ENCODE measurements around the gene RASSF5. TPM values are rescaled to one million over a fixed set of nuclear protein-coding genes. Genes with fewer than 3 reads are reported as not detected.

Gene RASSF5
- total and polyA plus RNA-seq, 10 of the 15 experiments (the other 5 are each of a cell fraction or from before 2014, with no cell fraction given): 14.0 to 89.6 (median 68.9) TPM

GRCh38 chr1:206492589-206492988 lies 14.7 kb upstream of the RASSF5 start:
- Histone ChIP-seq H3K27ac (ENCODE audit: control insufficient read depth, insufficient read depth) (no peak overlapping the region), H3K36me3 (ENCODE audit: control insufficient read depth in 2 of 2, insufficient read depth in 2 of 2, low read length in 1 of 2) (peaks cover 19 to 30% of the 10 kb centered on the region in 2 experiments), H2AFZ (ENCODE audit: control insufficient read depth, low read depth, low read length) (no peak overlapping the region), H3K27me3 (replicated peaks in 1 of 2; ENCODE audit: control insufficient read depth in 2 of 2, insufficient read depth in 2 of 2, low read length in 1 of 2) (no peaks in the 10 kb centered on the region), H3K79me2 (ENCODE audit: control insufficient read depth, insufficient read depth, low read length) (no peaks in the 10 kb centered on the region), H4K20me1 (ENCODE audit: control insufficient read depth, insufficient read depth) (no peaks in the 10 kb centered on the region), H3K4me1 (ENCODE audit: control insufficient read depth, insufficient read depth, low read length) (peaks cover 29% of the 10 kb centered on the region), H3K4me2 (ENCODE audit: control insufficient read depth, insufficient read depth) (no peak overlapping the region), H3K9me3 (replicated peaks; ENCODE audit: control insufficient read depth, insufficient read depth, low read length) (no peaks in the 10 kb centered on the region), H3K9ac (ENCODE audit: control insufficient read depth, insufficient read depth, low read length) (no peak overlapping the region), H3K4me3 (no peak overlapping the region)
- CTCF ChIA-PET: interaction anchor here (1.0 to 6.5 kb wide), 9 partner anchors 13 to 172 kb away, joined by 3 to 62 read pairs (median 4); partner anchors contain the start of gene RASSF5
- BruUV-seq (replicated peaks): no TSS peak
- ATAC-seq: no peak
- POLR2A ChIA-PET: interaction anchor here (1.7 kb wide), 1 partner anchor 14 kb away, joined by 7 read pairs; the partner anchor contains the start of gene RASSF5
- WGBS (ENCODE audit: insufficient coverage, insufficient replicate concordance, low lambda C conversion rate, missing lambda C conversion rate): 94% methylated on average over 10 of the region's 10 CpGs
- RAD21 ChIA-PET (ENCODE audit: unreplicated experiment): interaction anchor here (0.9 to 1.2 kb wide), 3 partner anchors 12 to 91 kb away, joined by 3 read pairs; no protein-coding TSS in a partner anchor
- DNase-seq (ENCODE audit: low read depth, low spot score): no peak
- no peak for FAIRE-seq
- TF ChIP-seq CBFB (IDR thresholded peaks at IDR 0.05; ENCODE audit: low read depth) (no peak), CHD1 (IDR thresholded peaks at IDR 0.05; ENCODE audit: low read depth, low read length) (no peak), RCOR1 (conservative IDR thresholded peaks at IDR 0.05; ENCODE audit: low read depth, low read length) (no peak), TBL1XR1 (IDR thresholded peaks at IDR 0.05; ENCODE audit: low read depth, low read length) (no peak), ELK1 (IDR thresholded peaks at IDR 0.05; ENCODE audit: low read depth, low read length) (no peak), PKNOX1 (IDR thresholded peaks at IDR 0.05) (no peak), TAF1 (IDR thresholded peaks at IDR 0.05; ENCODE audit: borderline replicate concordance, low read depth, low read length) (no peak), SRF (IDR thresholded peaks at IDR 0.05; ENCODE audit: low read depth in 2 of 2, low read length in 2 of 2) (no peak), SUZ12 (IDR thresholded peaks at IDR 0.05; ENCODE audit: unreplicated experiment) (no peak), SMARCA5 (IDR thresholded peaks at IDR 0.05) (no peak), RAD51 (IDR thresholded peaks at IDR 0.05) (no peak), SREBF2 (IDR thresholded peaks at IDR 0.05; ENCODE audit: low read length) (no peak), DPF2 (IDR thresholded peaks at IDR 0.05) (no peak), NBN (IDR thresholded peaks at IDR 0.05) (no peak), PML (IDR thresholded peaks at IDR 0.05; ENCODE audit: low read length) (no peak)
- intact Hi-C loops (cut with micrococcal nuclease; ENCODE audit: unreplicated experiment): loop anchor here (5.0 kb wide), 1 partner anchor 170 kb away; no protein-coding TSS in a partner anchor
- in situ Hi-C loops (cut with MboI): no loop called here
- SMC1A ChIA-PET (ENCODE audit: uncharacterized antibody, unreplicated experiment): interaction anchor here (1.0 to 11.5 kb wide), 4 partner anchors 9 to 99 kb away, joined by 3 to 146 read pairs (median 4); no protein-coding TSS in a partner anchor
